Ovary (tissue), 9 donors: ENCODE results near the gene CASP3. TPM values are rescaled to one million over a fixed set of nuclear protein-coding genes. Genes with fewer than 3 reads are reported as not detected.

ENCODE experiments used
- DNase-seq, 5 donors: peaks; one replicate each; pipeline ENCODE4 v3.0.0-alpha.2; 2019 to 2020
- H3K27ac ChIP-seq, 2 donors: fragments of 200-600 bp; one replicate each; pipeline versions ENCODE4 v1.5.1 to v1.8.0; 2019 to 2022
- H3K27me3 ChIP-seq: fragments of 200-600 bp; one replicate; pipeline ENCODE4 v1.8.0; 2022
- H3K36me3 ChIP-seq: fragments of 200-600 bp; sonication (generic); one replicate; pipeline ENCODE4 v1.5.1; 2019
- H3K4me1 ChIP-seq: one replicate; pipeline ENCODE4 v1.8.1; 2013; ENCODE audit warnings: mild to moderate bottlenecking, moderate library complexity; ENCODE audit not compliant: insufficient read depth
- H3K4me3 ChIP-seq: fragments of 200-600 bp; sonication (generic); one replicate; pipeline ENCODE4 v1.5.1; 2017
- H3K9me3 ChIP-seq, 2 donors: fragments of 200-600 bp in 1 of 2; sonication (generic) in 1 of 2; one replicate each; pipeline versions ENCODE4 v1.5.1 to v1.8.1; 2013 to 2019; ENCODE audit warnings: mild to moderate bottlenecking in 1 of 2, moderate library complexity in 1 of 2
- CTCF ChIP-seq, 3 donors: fragments of 450-650 bp in 2 of 3; fragments of 200-600 bp in 1 of 3; IDR thresholded peaks; one replicate each; pipeline versions ENCODE4 v1.5.1 to v1.8.0; 2016 to 2022; ENCODE audit warnings: antibody characterized with exemption in 3 of 3, mild to moderate bottlenecking in 1 of 3
- EP300 ChIP-seq: sonication (generic); formaldehyde crosslinking; IDR thresholded peaks from one replicate; pipeline ENCODE4 v1.6.1; 2017; ENCODE audit warnings: antibody characterized with exemption
- POLR2A ChIP-seq: fragments of 450-650 bp; IDR thresholded peaks from one replicate; pipeline ENCODE4 v1.6.1; 2017; ENCODE audit warnings: antibody characterized with exemption, mild to moderate bottlenecking, moderate library complexity
- WGBS, 3 donors: extraction: QIAGEN DNeasy Blood & Tissue Kit in 1 of 3; methylation state at CpG; one replicate each; pipeline versions ENCODE4 v1.1.5 to v1.1.7; 2013 to 2017; 5-methylcytosine and 5-hydroxymethylcytosine counted together
- intact Hi-C, 4 donors: fragments of 100-400 bp; cut with DNase I; formaldehyde crosslinking; loops; one replicate each; pipeline versions ENCODE4 v1.11.0 to v1.15.1; 2022 to 2023
- polyA plus RNA-seq, 2 donors: library from polyadenylated mRNA; stranded (reverse); fragments of 200-250 nt in 1 of 2; fragments of 350-450 nt in 1 of 2; fragmentation: Illumina TruSeq in 1 of 2; extraction: RNeasy Lipid Tissue Mini Kit (QIAGEN cat#74804) in 1 of 2; gene quantifications; one replicate each; pipeline ENCODE4 v1.2.3, GENCODE V29; 2013 to 2014
- total RNA-seq, 7 donors: library from RNA; depleted of rRNA in 2 of 7; stranded (reverse); fragments of >200 nt in 2 of 7; fragmentation: NEBNext Ultra II Directional in 3 of 7; extraction: Animal tissue kit (Norgen Biotek cat#: 25700) in 3 of 7; gene quantifications; one replicate each; pipeline versions ENCODE4 v1.1.0 to v1.2.4, GENCODE V29; 2016 to 2023
- donor health status: DM: no; HTN: no; CAD: no; lungs with moderate emphysema.
- donor health status: DM: no; HTN: no; CAD: no.
- donor health status: Bipolar disorder and iron deficiency.
- donor health status: DM: yes; HTN: yes; CAD: no.
- donor health status: DM: no; HTN: no; CAD: no.
- donor health status: DM: yes; HTN: yes; CAD: no.

Gene CASP3
- total and polyA plus RNA-seq, 9 donors: 8.9 to 14.0 (median 11.7) TPM

GRCh38 chr4:184675018-184675417, 25.8 kb upstream of the CASP3 start:
- WGBS, 3 donors: 94 to 98% (median 97%) methylated on average over 5 of the region's 5 CpGs
- Histone ChIP-seq H3K4me1 (no peaks in the 10 kb centered on the region), H3K36me3 (no peaks in the 10 kb centered on the region)

GRCh38 chr4:184674011-184674410, 24.8 kb upstream of the CASP3 start:
- intact Hi-C loops: no loop called here
- Histone ChIP-seq H3K27me3 (no peaks in the 10 kb centered on the region), H3K9me3 (no peaks in the 10 kb centered on the region), H3K36me3 (no peaks in the 10 kb centered on the region), H3K4me3 (no peak overlapping the region), H3K27ac (no peak overlapping the region), H3K4me1 (no peaks in the 10 kb centered on the region)
- no peak for TF ChIP-seq POLR2A
- no peak for TF ChIP-seq CTCF (IDR thresholded peaks at IDR 0.05)
- 92 to 94% (median 93%) methylated on average over 4 of the region's 4 CpGs for whole genome bisulfite sequencing, 3 donors
- DNase-seq: no peak

More at GRCh38 chr4:184675018-184675417, 25.8 kb upstream of the CASP3 start:
- intact Hi-C loops: no loop called here
- H3K27me3 ChIP-seq: no peaks in the 10 kb centered on the region
- H3K9me3 ChIP-seq: no peaks in the 10 kb centered on the region
- TF ChIP-seq CTCF (IDR thresholded peaks at IDR 0.05) (no peak), EP300 (no peak), POLR2A (no peak)
- H3K4me3 ChIP-seq: no peak overlapping the region
- no peak for DNase-seq
- no peak overlapping the region for H3K27ac ChIP-seq

- intact Hi-C loops: no loop called here
- Histone ChIP-seq H3K4me1 (no peaks in the 10 kb centered on the region), H3K9me3 (no peaks in the 10 kb centered on the region), H3K27me3 (no peaks in the 10 kb centered on the region), H3K36me3 (no peaks in the 10 kb centered on the region), H3K4me3 (no peak overlapping the region), H3K27ac (no peak overlapping the region)
- no peak for DNase-seq
- WGBS, 3 donors: 94 to 98% (median 95%) methylated on average over 6 of the region's 6 CpGs
- TF ChIP-seq EP300 (no peak), POLR2A (no peak), CTCF (IDR thresholded peaks at IDR 0.05) (no peak)
Observed at GRCh38 chr4:184672741-184673140, 23.5 kb upstream of the CASP3 start.

GRCh38 chr4:184671101-184671500, 21.9 kb upstream of the CASP3 start:
- H3K4me1 ChIP-seq: no peaks in the 10 kb centered on the region
- no peak for DNase-seq
- no peaks in the 10 kb centered on the region for H3K9me3 ChIP-seq
- H3K27ac ChIP-seq: no peak overlapping the region
- TF ChIP-seq CTCF (IDR thresholded peaks at IDR 0.05): no peak
- no peak for TF ChIP-seq EP300
- no peak for TF ChIP-seq POLR2A
- WGBS, 3 donors: 91 to 92% (median 92%) methylated on average over 9 of the region's 9 CpGs
- H3K36me3 ChIP-seq: no peaks in the 10 kb centered on the region
- H3K27me3 ChIP-seq: no peaks in the 10 kb centered on the region
- no peak overlapping the region for H3K4me3 ChIP-seq
- intact Hi-C loops: no loop called here

- Histone ChIP-seq H3K9me3 (no peaks in the 10 kb centered on the region), H3K4me3 (no peak overlapping the region), H3K27me3 (no peaks in the 10 kb centered on the region), H3K27ac (no peak overlapping the region), H3K4me1 (no peaks in the 10 kb centered on the region), H3K36me3 (no peaks in the 10 kb centered on the region)
- 74 to 86% (median 81%) methylated on average over 7 of the region's 7 CpGs for WGBS, 3 donors
- intact Hi-C loops: no loop called here
- TF ChIP-seq EP300: no peak
- DNase-seq: no peak
Observed at GRCh38 chr4:184669251-184669650, 20.0 kb upstream of the CASP3 start.
